ENCODE measurements around the gene SH3D21. TPM values are rescaled to one million over a fixed set of nuclear protein-coding genes. Genes with fewer than 3 reads are reported as not detected.

SH3D21 gene
- total and polyA plus RNA-seq, 8 donors: 0.41 to 2.6 (median 0.85) TPM

GRCh38 chr1:36298640-36299039 is 7.5 kb upstream of the SH3D21 start:
- Histone ChIP-seq H3K4me1 (peaks cover 0 to 4% (median 0%) of the 10 kb centered on the region in 3 donors), H3K27me3 (no peaks in the 10 kb centered on the region), H3K4me3 (no peak overlapping the region), H3K36me3 (peaks cover 0 to 54% (median 17%) of the 10 kb centered on the region in 3 donors), H3K9me3 (no peaks in the 10 kb centered on the region), H3K27ac (peak overlapping the region in 2 of 4 donors; percentile 8 to 67)
- DNase-seq: no peak
- intact Hi-C loops (cut with DNase I): no loop called here
- 89 to 90% methylated on average over 5 of the region's 5 CpGs for WGBS, 2 donors
- FAIRE-seq: no peak
- ATAC-seq: no peak
- no peak for TF ChIP-seq CTCF (IDR thresholded peaks at IDR 0.05)

DNA sequence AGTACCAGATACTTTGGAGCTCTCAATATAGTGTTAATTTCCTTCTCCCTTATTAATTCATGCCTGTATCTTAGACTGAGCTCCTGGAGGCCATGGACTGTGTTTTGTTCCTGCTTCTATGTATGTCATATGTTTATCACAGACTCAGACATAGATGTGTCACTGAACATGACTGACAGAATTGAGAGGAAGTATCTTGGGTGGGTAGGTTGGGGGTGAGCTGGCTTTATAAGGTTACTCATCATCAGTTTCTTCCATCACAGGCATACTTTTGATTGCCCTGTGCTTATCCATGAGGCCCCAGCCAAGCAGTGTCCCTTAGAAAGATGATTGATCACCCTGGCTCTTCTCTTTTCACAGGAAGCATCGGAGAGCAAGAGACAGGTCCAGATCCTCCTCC is 5.6 kb upstream of the SH3D21 start:
- no peak for TF ChIP-seq CTCF (IDR thresholded peaks at IDR 0.05)
- H3K27ac ChIP-seq: peak overlapping the region; percentile 39 to 80 (median 58)
- peaks cover 0 to 4% (median 0%) of the 10 kb centered on the region in 3 donors for H3K4me1 ChIP-seq
- H3K27me3 ChIP-seq: no peaks in the 10 kb centered on the region
- intact Hi-C loops (cut with DNase I): no loop called here
- peaks cover 0 to 49% (median 20%) of the 10 kb centered on the region in 3 donors for H3K36me3 ChIP-seq
- peak in 1 of 4 donors; percentile 11 for ATAC-seq
- FAIRE-seq: no peak
- H3K9me3 ChIP-seq: no peaks in the 10 kb centered on the region
- DNase-seq: no peak
- no peak overlapping the region for H3K4me3 ChIP-seq
- WGBS, 2 donors: 90% methylated on average over 1 of the region's 1 CpG

- H3K9me3 ChIP-seq: no peaks in the 10 kb centered on the region
- TF ChIP-seq CTCF (IDR thresholded peaks at IDR 0.05): no peak
- no peak for FAIRE-seq
- ATAC-seq: no peak
- intact Hi-C loops (cut with DNase I): no loop called here
- no peak for DNase-seq
- peak overlapping the region in 3 of 4 donors; percentile 5 to 80 (median 67) for H3K27ac ChIP-seq
- no peaks in the 10 kb centered on the region for H3K27me3 ChIP-seq
- WGBS, 2 donors: 72 to 83% methylated on average over 1 of the region's 1 CpG
- H3K4me1 ChIP-seq: peaks cover 0 to 7% (median 0%) of the 10 kb centered on the region in 3 donors
- H3K4me3 ChIP-seq: no peak overlapping the region
- peaks cover 0 to 49% (median 20%) of the 10 kb centered on the region in 3 donors for H3K36me3 ChIP-seq
Observed at GRCh38 chr1:36301220-36301619, 4.9 kb upstream of the SH3D21 start.

DNA sequence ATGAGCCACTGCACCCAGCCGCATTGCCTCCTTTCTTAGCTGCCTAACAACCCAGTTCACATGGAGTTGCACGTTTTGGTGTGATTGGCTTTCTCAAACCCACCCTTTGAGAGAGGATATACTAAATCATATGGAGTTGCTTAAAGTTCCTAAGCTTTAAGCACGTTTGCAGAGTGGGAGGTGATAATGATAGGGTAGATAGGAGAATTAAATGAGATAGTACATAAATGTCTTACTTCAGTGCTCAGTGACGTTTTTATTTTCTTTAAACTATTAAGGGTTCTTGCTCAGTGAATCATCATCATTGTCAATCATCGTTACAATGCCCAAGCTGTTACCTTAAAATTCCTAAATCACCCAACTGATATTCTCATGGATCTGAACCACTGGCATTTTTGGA is 2.9 kb upstream of the SH3D21 start:
- no peak for TF ChIP-seq CTCF (IDR thresholded peaks at IDR 0.05)
- Histone ChIP-seq H3K4me1 (peaks cover 0 to 7% (median 0%) of the 10 kb centered on the region in 3 donors), H3K36me3 (peaks cover 0 to 31% (median 20%) of the 10 kb centered on the region in 3 donors), H3K27me3 (no peaks in the 10 kb centered on the region), H3K4me3 (no peak overlapping the region), H3K9me3 (no peaks in the 10 kb centered on the region), H3K27ac (no peak overlapping the region)
- 68 to 73% methylated on average over 5 of the region's 5 CpGs for WGBS, 2 donors
- FAIRE-seq (no peak), DNase-seq (no peak), ATAC-seq (no peak)
- intact Hi-C loops (cut with DNase I): no loop called here

GRCh38 chr1:36303650-36304360 is 2.4 kb upstream of the SH3D21 start:
- DNase-seq: no peak
- WGBS, 2 donors: 92 to 93% methylated on average over 23 of the region's 23 CpGs
- peaks cover 0 to 7% (median 0%) of the 10 kb centered on the region in 3 donors for H3K4me1 ChIP-seq
- no peak overlapping the region for H3K4me3 ChIP-seq
- H3K36me3 ChIP-seq: peaks cover 0 to 31% (median 20%) of the 10 kb centered on the region in 3 donors
- ATAC-seq: no peak
- intact Hi-C loops (cut with DNase I): no loop called here
- H3K27me3 ChIP-seq: no peaks in the 10 kb centered on the region
- no peak for TF ChIP-seq CTCF (IDR thresholded peaks at IDR 0.05)
- no peaks in the 10 kb centered on the region for H3K9me3 ChIP-seq
- no peak overlapping the region for H3K27ac ChIP-seq
- FAIRE-seq: no peak
